Psoas muscle (tissue), 8 donors: ENCODE measurements around the gene KCNAB1. TPM values are rescaled to one million over a fixed set of nuclear protein-coding genes. Genes with fewer than 3 reads are reported as not detected.

Source experiments
- ATAC-seq, 4 donors: fragments of 200-7000 bp; cut with Tn5 transposase; one replicate each; pipeline ENCODE4 v1.9.1; 2020; ENCODE audit warnings: moderate library complexity in 3 of 4, mild to moderate bottlenecking in 2 of 4
- DNase-seq, 2 donors: peaks; one replicate each; pipeline ENCODE4 v3.0.0-alpha.2; 2020
- H3K27ac ChIP-seq: fragments of 200-600 bp; one replicate; pipeline ENCODE4 v1.8.0; 2022
- H3K27me3 ChIP-seq, 3 donors: fragments of 200-600 bp in 1 of 3; one replicate each; pipeline versions ENCODE4 v1.6.1 to v1.8.0; 2013 to 2022; ENCODE audit warnings: low read length in 2 of 3, mild to moderate bottlenecking in 2 of 3, moderate library complexity in 1 of 3; ENCODE audit not compliant: insufficient read depth in 3 of 3
- H3K36me3 ChIP-seq, 2 donors: fragments of 200-600 bp in 1 of 2; one replicate each; pipeline versions ENCODE4 v1.6.1 to v1.8.0; 2013 to 2022; ENCODE audit warnings: low read depth in 1 of 2, mild to moderate bottlenecking in 1 of 2, moderate library complexity in 1 of 2; ENCODE audit not compliant: insufficient read depth in 1 of 2
- H3K4me1 ChIP-seq: fragments of 200-600 bp; one replicate; pipeline ENCODE4 v1.8.0; 2022
- H3K4me3 ChIP-seq: fragments of 200-600 bp; one replicate; pipeline ENCODE4 v1.8.0; 2022; ENCODE audit warnings: mild to moderate bottlenecking
- H3K9me3 ChIP-seq: fragments of 200-600 bp; one replicate; pipeline ENCODE4 v1.8.0; 2022
- WGBS, 3 donors: extraction: QIAGEN DNeasy Blood & Tissue Kit; methylation state at CpG; one replicate each; pipeline versions ENCODE4 v1.1.6 to v1.1.7; 2013; 5-methylcytosine and 5-hydroxymethylcytosine counted together
- intact Hi-C, 2 donors: fragments of 100-400 bp; cut with DNase I; formaldehyde crosslinking; loops; one replicate each; pipeline versions ENCODE4 v1.11.0 to v1.14.2; 2022
- polyA plus RNA-seq, 3 donors: library from polyadenylated mRNA; stranded (reverse); fragments of 200-250 nt; gene quantifications; one replicate each; pipeline ENCODE4 v1.2.3, GENCODE V29; 2013
- total RNA-seq, 4 donors: library from RNA; stranded (reverse); fragmentation: NEBNext Ultra II Directional in 2 of 4; extraction: Animal tissue kit (Norgen Biotek cat#: 25700) in 2 of 4; gene quantifications; one replicate each; pipeline versions ENCODE4 v1.2.1 to v1.2.4, GENCODE V29; 2021 to 2023
- TF ChIP-seq, protein P1 (sequence below): fragments of 200-600 bp; IDR thresholded peaks from one replicate; pipeline ENCODE4 v1.8.0; 2022; ENCODE audit warnings: antibody characterized with exemption
- donor health status: healthy with polysubstance abuse.
- donor health status: DM: no; HTN: no; CAD: no; lungs with moderate emphysema.
- donor health status: Bipolar disorder and iron deficiency.
- donor health status: healthy.
- donor health status: DM: yes; HTN: yes; CAD: no.
- donor health status: DM: no; HTN: no; CAD: no.
- donor health status: DM: no; HTN: no; CAD: no.
- donor health status: DM: yes; HTN: yes; CAD: no.

KCNAB1 gene
- total and polyA plus RNA-seq, 7 donors: 0.66 to 3.1 (median 0.91) TPM

DNA sequence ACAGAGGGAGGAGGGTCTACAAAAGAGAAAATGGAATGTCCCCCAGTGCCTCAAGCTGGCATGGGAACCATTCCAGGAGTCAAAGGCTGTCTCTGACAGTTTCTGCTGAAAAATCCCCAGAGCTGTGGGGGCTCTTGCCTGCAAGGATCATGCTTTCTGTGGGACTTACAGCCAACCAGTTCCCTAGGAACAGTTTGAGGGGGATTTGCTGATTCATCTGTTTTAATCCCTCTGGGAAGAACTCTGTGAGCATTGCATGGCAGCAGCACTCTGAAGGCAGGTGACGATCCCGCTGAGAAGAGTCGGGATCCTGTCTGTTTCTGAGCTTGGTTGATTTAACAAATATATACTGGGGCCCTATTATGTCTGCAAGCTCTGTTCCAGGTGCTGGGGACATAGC lies 258.5 kb downstream of the KCNAB1 start:
- ATAC-seq: no peak
- no peak for DNase-seq
- 80 to 89% (median 85%) methylated on average over 3 of the region's 3 CpGs for WGBS, 3 donors
- no peaks in the 10 kb centered on the region for H3K36me3 ChIP-seq
- H3K4me1 ChIP-seq: no peaks in the 10 kb centered on the region
- H3K4me3 ChIP-seq: no peak overlapping the region
- H3K27ac ChIP-seq: no peak overlapping the region
- H3K9me3 ChIP-seq: no peaks in the 10 kb centered on the region
- intact Hi-C loops: no loop called here
- no peaks in the 10 kb centered on the region for H3K27me3 ChIP-seq
- TF ChIP-seq, protein P1, sequence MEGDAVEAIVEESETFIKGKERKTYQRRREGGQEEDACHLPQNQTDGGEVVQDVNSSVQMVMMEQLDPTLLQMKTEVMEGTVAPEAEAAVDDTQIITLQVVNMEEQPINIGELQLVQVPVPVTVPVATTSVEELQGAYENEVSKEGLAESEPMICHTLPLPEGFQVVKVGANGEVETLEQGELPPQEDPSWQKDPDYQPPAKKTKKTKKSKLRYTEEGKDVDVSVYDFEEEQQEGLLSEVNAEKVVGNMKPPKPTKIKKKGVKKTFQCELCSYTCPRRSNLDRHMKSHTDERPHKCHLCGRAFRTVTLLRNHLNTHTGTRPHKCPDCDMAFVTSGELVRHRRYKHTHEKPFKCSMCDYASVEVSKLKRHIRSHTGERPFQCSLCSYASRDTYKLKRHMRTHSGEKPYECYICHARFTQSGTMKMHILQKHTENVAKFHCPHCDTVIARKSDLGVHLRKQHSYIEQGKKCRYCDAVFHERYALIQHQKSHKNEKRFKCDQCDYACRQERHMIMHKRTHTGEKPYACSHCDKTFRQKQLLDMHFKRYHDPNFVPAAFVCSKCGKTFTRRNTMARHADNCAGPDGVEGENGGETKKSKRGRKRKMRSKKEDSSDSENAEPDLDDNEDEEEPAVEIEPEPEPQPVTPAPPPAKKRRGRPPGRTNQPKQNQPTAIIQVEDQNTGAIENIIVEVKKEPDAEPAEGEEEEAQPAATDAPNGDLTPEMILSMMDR: no peak

DNA sequence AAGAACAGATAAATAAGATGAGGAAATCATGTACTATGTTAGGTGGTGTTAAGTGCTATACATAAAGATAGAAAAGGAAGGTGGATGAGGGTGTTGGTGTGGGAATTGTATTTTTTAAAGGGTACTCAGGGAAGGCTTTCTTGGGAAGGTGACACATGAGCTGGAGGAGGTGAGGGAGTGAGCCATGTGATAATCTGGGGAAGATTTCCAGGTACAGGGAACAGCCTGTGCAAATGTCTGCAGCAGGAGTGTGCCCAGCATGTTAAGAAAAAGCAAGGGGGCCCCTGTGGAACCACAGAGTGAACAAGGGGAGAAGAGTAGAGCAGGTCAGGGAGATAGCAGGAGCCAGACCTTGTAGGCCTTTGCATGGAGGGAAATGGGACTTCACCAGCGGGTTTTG lies 258.9 kb downstream of the KCNAB1 start:
- WGBS, 3 donors: 93 to 100% (median 97%) methylated on average over 1 of the region's 1 CpG
- no peaks in the 10 kb centered on the region for H3K36me3 ChIP-seq
- no peak overlapping the region for H3K27ac ChIP-seq
- TF ChIP-seq, protein P1: no peak
- no peak overlapping the region for H3K4me3 ChIP-seq
- H3K9me3 ChIP-seq: no peaks in the 10 kb centered on the region
- no peaks in the 10 kb centered on the region for H3K27me3 ChIP-seq
- DNase-seq: no peak
- ATAC-seq: no peak
- H3K4me1 ChIP-seq: no peaks in the 10 kb centered on the region
- intact Hi-C loops: no loop called here

- no peak for ATAC-seq
- intact Hi-C loops: no loop called here
- WGBS, 3 donors: 0 to 81% (median 0%) methylated on average over 1 of the region's 1 CpG
- DNase-seq: no peak
- Histone ChIP-seq H3K4me1 (no peaks in the 10 kb centered on the region), H3K4me3 (no peak overlapping the region), H3K9me3 (no peaks in the 10 kb centered on the region), H3K36me3 (no peaks in the 10 kb centered on the region), H3K27me3 (no peaks in the 10 kb centered on the region), H3K27ac (no peak overlapping the region)
- TF ChIP-seq, protein P1: no peak
Observed at GRCh38 chr3:156381253-156381652, 260.9 kb downstream of the KCNAB1 start.

GRCh38 chr3:156382458-156383346 lies 262.3 kb downstream of the KCNAB1 start:
- DNase-seq (no peak), ATAC-seq (no peak)
- Histone ChIP-seq H3K36me3 (no peaks in the 10 kb centered on the region), H3K9me3 (no peaks in the 10 kb centered on the region), H3K27ac (no peak overlapping the region), H3K27me3 (no peaks in the 10 kb centered on the region), H3K4me1 (no peaks in the 10 kb centered on the region), H3K4me3 (no peak overlapping the region)
- TF ChIP-seq, protein P1: peak; percentile 28
- WGBS, 3 donors: 92 to 93% (median 93%) methylated on average over 9 of the region's 9 CpGs
- intact Hi-C loops: no loop called here
